HepG2 (cell line): ENCODE data around the gene CTNNBL1. TPM values are rescaled to one million over a fixed set of nuclear protein-coding genes. Genes with fewer than 3 reads are reported as not detected.

Source experiments
- ATAC-seq: fragments of 200-7000 bp; cut with Tn5 transposase; 3 replicates; pipeline ENCODE4 v1.9.1; 2020; ENCODE audit warnings: mild to moderate bottlenecking, moderate library complexity
- BruUV-seq: library from RNA; stranded (reverse); fragments of 400-500 nt; replicated peaks from 2 replicates; lab custom pipeline; 2021; lab: Mats Ljungman, UMichigan
- CTCF ChIA-PET: fragments of 300-600 bp; formaldehyde crosslinking; extraction: SDS; loops from one replicate; lab custom pipeline; 2021; ENCODE audit warnings: low total read pairs, inconsistent platforms, low intra/inter-chr PET ratio; lab: Yijun Ruan, JAX
- POLR2A ChIA-PET: fragments of 350-600 bp; sonication (Branson Sonifier 250); formaldehyde crosslinking; loops from one replicate; lab custom pipeline; 2020; ENCODE audit warnings: antibody characterized with exemption, inconsistent platforms; lab: Yijun Ruan, JAX
- DNase-seq: peaks from one replicate; pipeline ENCODE4 v3.0.0-alpha.2; 2015; ENCODE audit warnings: low spot score
- FAIRE-seq: peaks from 3 replicates; lab custom pipeline; 2011; peaks lifted over from hg19 to GRCh38; lab: Jason Lieb, UNC
- H2AFZ ChIP-seq: one replicate; pipeline ENCODE4 v1.6.1; 2011; ENCODE audit warnings: low read length, inconsistent platforms
- H3K27ac ChIP-seq: fragments of 300-600 bp; 3 replicates; pipeline ENCODE4 v1.8.0; 2011; ENCODE audit warnings: mixed run types, mild to moderate bottlenecking, mixed read lengths, low read length, inconsistent platforms; ENCODE audit not compliant: insufficient read depth; ENCODE audit errors: extremely low read length
- H3K27me3 ChIP-seq, 2 experiments: fragments of 200-600 bp in 1 of 2; 2 replicates in 1 of 2; 3 replicates in 1 of 2; pipeline versions ENCODE4 v1.6.0 to v1.8.0; 2011; ENCODE audit warnings: low read length in 2 of 2, mild to moderate bottlenecking in 2 of 2, moderate library complexity in 2 of 2, inconsistent platforms in 1 of 2; ENCODE audit not compliant: insufficient read depth in 2 of 2, control insufficient read depth in 1 of 2
- H3K36me3 ChIP-seq, 2 experiments: fragments of 200-600 bp in 1 of 2; replicated peaks in 1 of 2; 2 replicates in 1 of 2; 3 replicates in 1 of 2; pipeline versions ENCODE4 v1.5.1 to v1.8.0; 2011; ENCODE audit warnings: low read length in 2 of 2, inconsistent platforms in 1 of 2; ENCODE audit not compliant: insufficient read depth in 2 of 2, control insufficient read depth in 1 of 2
- H3K4me1 ChIP-seq: 2 replicates; pipeline ENCODE4 v1.5.1; 2012; ENCODE audit warnings: low read length, inconsistent platforms; ENCODE audit not compliant: insufficient read depth
- H3K4me2 ChIP-seq: 2 replicates; pipeline ENCODE4 v1.6.0; 2011; ENCODE audit warnings: low read depth, low read length, inconsistent platforms
- H3K4me3 ChIP-seq, 3 experiments: fragments of 200-600 bp in 1 of 3; sonication (generic), shearing (Covaris generic) in 1 of 3; replicated peaks in 1 of 3; 2 replicates each; pipeline ENCODE4 v1.5.1; 2011 to 2016; ENCODE audit warnings: low read length in 3 of 3, inconsistent platforms in 2 of 3, low read depth in 2 of 3, mild to moderate bottlenecking in 2 of 3, control low read depth in 1 of 3, mixed read lengths in 1 of 3; ENCODE audit not compliant: insufficient read depth in 1 of 3
- H3K79me2 ChIP-seq: one replicate; pipeline ENCODE4 v1.6.1; 2011; ENCODE audit warnings: low read length, inconsistent platforms; ENCODE audit not compliant: insufficient read depth
- H3K9ac ChIP-seq: 2 replicates; pipeline ENCODE4 v1.6.0; 2011; ENCODE audit warnings: mild to moderate bottlenecking, low read depth, low read length, inconsistent platforms; ENCODE audit not compliant: insufficient read depth
- H3K9me3 ChIP-seq: 2 replicates; pipeline ENCODE4 v1.5.1; 2012; ENCODE audit warnings: mild to moderate bottlenecking, low read length
- H4K20me1 ChIP-seq: 2 replicates; pipeline ENCODE4 v1.6.0; 2011; ENCODE audit warnings: inconsistent platforms, mild to moderate bottlenecking, low read length, moderate library complexity; ENCODE audit not compliant: insufficient read depth
- IKZF4 ChIP-seq: sonication (generic); formaldehyde crosslinking; IDR thresholded peaks from 2 replicates; pipeline ENCODE4 v1.5.1; 2020; ENCODE audit warnings: borderline replicate concordance, mild to moderate bottlenecking, low read depth, missing genetic modification reagents; ENCODE audit errors: not compliant biosample characterization
- MAF1 ChIP-seq: sonication (generic); formaldehyde crosslinking; IDR thresholded peaks from 2 replicates; pipeline ENCODE4 v1.5.0; 2020; ENCODE audit warnings: missing genetic modification reagents, borderline replicate concordance
- NONO ChIP-seq, 2 experiments: fragments of 450-650 bp in 1 of 2; sonication (generic) in 1 of 2; formaldehyde crosslinking in 1 of 2; IDR thresholded peaks in 1 of 2; conservative IDR thresholded peaks in 1 of 2; 2 replicates each; pipeline versions ENCODE4 v1.6.1 to v1.8.0; 2017 to 2022; ENCODE audit warnings: mild to moderate bottlenecking in 1 of 2, missing genetic modification reagents in 1 of 2, moderate library complexity in 1 of 2
- ZBTB1 ChIP-seq: sonication (generic); formaldehyde crosslinking; IDR thresholded peaks from 2 replicates; pipeline ENCODE4 v1.4.0; 2020; ENCODE audit warnings: missing genetic modification reagents, borderline replicate concordance
- WGBS: methylation state at CpG from one replicate; pipeline ENCODE4 v1.1.6; 2017; ENCODE audit warnings: low lambda C conversion rate; 5-methylcytosine and 5-hydroxymethylcytosine counted together
- in situ Hi-C: cut with HindIII; loops from 2 replicates; pipeline ENCODE4 v1.10.0; 2017; ENCODE audit warnings: low pct_unique_long_range_greater_than_20kb; ENCODE audit not compliant: extremely low pct_ligation_motif_present
- intact Hi-C: fragments of 100-400 bp; cut with micrococcal nuclease; formaldehyde crosslinking; loops from one replicate; pipeline ENCODE4 v1.10.0; 2022; ENCODE audit not compliant: unreplicated experiment
- polyA plus RNA-seq, 8 experiments: library from polyadenylated mRNA; depleted of rRNA in 3 of 8; stranded (reverse) in 7 of 8; unstranded in 1 of 8; fragments of >200 nt; fragmentation: Illumina TruSeq in 4 of 8; extraction: Trizol in 4 of 8; gene quantifications; 2 replicates each; pipeline versions ENCODE4 v1.2.1 to v1.2.3, GENCODE V29; 2011 to 2016; ENCODE audit warnings: low read depth in 4 of 8, missing spikeins in 1 of 8, mixed read lengths in 1 of 8; ENCODE audit not compliant: insufficient read depth in 1 of 8
- total RNA-seq, 5 experiments: library from RNA; depleted of rRNA; stranded (reverse); fragments of >200 nt; fragmentation: Illumina TruSeq; extraction: Trizol; gene quantifications; 2 replicates each; pipeline ENCODE4 v1.2.3, GENCODE V29; 2016; ENCODE audit warnings: low read depth in 1 of 5
- TF ChIP-seq, protein P1 (sequence below): IDR thresholded peaks from 2 replicates; pipeline ENCODE4 v1.6.1; 2012; ENCODE audit warnings: low read length, improper control_type of control experiment
- TF ChIP-seq, protein P2 (sequence below): sonication (generic); formaldehyde crosslinking; IDR thresholded peaks from 2 replicates; pipeline ENCODE4 v1.4.0; 2020; ENCODE audit warnings: mild to moderate bottlenecking, missing genetic modification reagents

CTNNBL1 gene
- total and polyA plus RNA-seq, 2 of the 13 experiments (the other 11 are each of a cell fraction or from before 2014, with no cell fraction given), result 49.3 to 94.6 TPM

DNA sequence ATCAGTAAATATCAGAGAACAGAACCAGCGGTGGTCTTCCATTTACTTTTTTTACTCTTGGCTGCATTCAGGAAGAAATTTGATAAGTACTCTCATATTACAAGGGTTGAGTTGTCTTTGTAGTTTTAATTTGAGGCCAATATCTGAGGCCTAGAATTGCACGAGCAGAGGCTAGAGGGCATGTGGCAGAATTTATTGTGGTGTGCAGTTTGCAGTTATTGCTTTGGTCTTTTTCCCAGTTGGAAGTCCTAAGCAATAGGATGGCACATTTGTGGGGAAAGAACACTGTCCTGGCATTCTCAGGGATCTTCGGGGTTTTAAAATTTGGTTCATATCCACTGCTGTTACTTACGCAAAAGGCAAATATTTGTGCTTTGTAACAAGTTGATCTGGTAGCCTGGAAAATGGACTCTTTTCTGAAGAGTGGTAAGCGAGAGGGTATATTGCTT, 66.0 kb downstream of the CTNNBL1 start (continued):
- TF ChIP-seq, protein P1, sequence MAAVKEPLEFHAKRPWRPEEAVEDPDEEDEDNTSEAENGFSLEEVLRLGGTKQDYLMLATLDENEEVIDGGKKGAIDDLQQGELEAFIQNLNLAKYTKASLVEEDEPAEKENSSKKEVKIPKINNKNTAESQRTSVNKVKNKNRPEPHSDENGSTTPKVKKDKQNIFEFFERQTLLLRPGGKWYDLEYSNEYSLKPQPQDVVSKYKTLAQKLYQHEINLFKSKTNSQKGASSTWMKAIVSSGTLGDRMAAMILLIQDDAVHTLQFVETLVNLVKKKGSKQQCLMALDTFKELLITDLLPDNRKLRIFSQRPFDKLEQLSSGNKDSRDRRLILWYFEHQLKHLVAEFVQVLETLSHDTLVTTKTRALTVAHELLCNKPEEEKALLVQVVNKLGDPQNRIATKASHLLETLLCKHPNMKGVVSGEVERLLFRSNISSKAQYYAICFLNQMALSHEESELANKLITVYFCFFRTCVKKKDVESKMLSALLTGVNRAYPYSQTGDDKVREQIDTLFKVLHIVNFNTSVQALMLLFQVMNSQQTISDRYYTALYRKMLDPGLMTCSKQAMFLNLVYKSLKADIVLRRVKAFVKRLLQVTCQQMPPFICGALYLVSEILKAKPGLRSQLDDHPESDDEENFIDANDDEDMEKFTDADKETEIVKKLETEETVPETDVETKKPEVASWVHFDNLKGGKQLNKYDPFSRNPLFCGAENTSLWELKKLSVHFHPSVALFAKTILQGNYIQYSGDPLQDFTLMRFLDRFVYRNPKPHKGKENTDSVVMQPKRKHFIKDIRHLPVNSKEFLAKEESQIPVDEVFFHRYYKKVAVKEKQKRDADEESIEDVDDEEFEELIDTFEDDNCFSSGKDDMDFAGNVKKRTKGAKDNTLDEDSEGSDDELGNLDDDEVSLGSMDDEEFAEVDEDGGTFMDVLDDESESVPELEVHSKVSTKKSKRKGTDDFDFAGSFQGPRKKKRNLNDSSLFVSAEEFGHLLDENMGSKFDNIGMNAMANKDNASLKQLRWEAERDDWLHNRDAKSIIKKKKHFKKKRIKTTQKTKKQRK, result no peak
- TF ChIP-seq ZBTB1, result no peak

DNA sequence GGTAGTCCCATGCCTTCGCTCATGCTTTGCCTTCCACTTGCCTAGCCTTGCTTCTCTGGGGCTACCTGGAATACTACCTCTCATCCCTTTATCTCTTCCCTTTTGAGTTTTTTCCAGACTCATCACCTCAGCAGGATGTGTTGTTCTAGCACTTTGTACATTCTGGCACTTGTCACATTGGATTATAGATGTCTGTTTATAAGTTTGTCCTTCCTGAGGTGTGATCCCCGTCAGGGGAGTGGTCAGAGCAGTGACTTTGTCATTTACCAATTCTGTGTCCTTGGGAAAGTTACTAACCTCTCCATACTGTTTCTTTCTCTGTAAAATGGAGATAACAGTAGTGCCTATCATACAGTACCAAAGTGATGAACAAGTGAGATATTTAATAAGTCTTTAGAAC, 66.5 kb downstream of the CTNNBL1 start:
- Histone ChIP-seq H3K4me3 (no peak overlapping the region), H3K27ac (no peak overlapping the region), H3K27me3 (no peaks in the 10 kb centered on the region), H4K20me1 (no peaks in the 10 kb centered on the region), H3K36me3 (peaks cover 6 to 32% of the 10 kb centered on the region in 2 experiments; a peak in 4 of 5 replicates), H3K4me1 (peaks cover 10% of the 10 kb centered on the region), H3K79me2 (no peaks in the 10 kb centered on the region), H2AFZ (no peak overlapping the region), H3K4me2 (no peak overlapping the region), H3K9ac (no peak overlapping the region), H3K9me3 (no peaks in the 10 kb centered on the region)
- DNase-seq (no peak), FAIRE-seq (no peak), ATAC-seq (no peak)
- in situ Hi-C loops (no loop called here), intact Hi-C loops (no loop called here)
- TF ChIP-seq, protein P2, sequence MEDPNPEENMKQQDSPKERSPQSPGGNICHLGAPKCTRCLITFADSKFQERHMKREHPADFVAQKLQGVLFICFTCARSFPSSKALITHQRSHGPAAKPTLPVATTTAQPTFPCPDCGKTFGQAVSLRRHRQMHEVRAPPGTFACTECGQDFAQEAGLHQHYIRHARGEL, result no peak
- TF ChIP-seq MAF1 (no peak), IKZF4 (CRISPR knock-in tag) (no peak), NONO (IDR thresholded peaks at IDR 0.05) (no peak), NONO (CRISPR knock-in tag; conservative IDR thresholded peaks at IDR 0.05) (no peak)
- CTCF ChIA-PET, result interaction anchor here (2.0 kb wide), 1 partner anchor 108 kb away, joined by 7 read pairs; no protein-coding TSS in a partner anchor
- no TSS peak for BruUV-seq
- 95% methylated on average over 2 of the region's 2 CpGs for WGBS
- POLR2A ChIA-PET, result no interaction called here
